Stimulated activated naive CD8-positive, alpha-beta T cell treated with anti-CD3 and anti-CD28 coated beads, Interleukin-15, Interleukin-2, amounts not matched to agents 100 U/mL and 50 U/mL, for 24 hours (primary cell): ENCODE data around the gene PCED1B.
"Not testable (repeated sequence)": the region's sequence is repeated elsewhere in the genome, so short reads cannot be mapped to it uniquely, and the experiment has no call there.

Experiments
- ATAC-seq: fragments of 150-1000 bp; cut with Tn5 transposase; one replicate; pipeline ENCODE4 v1.10.0; 2021
- DNase-seq: peaks from one replicate; pipeline ENCODE4 v3.0.0; 2021

Gene PCED1B

GRCh38 chr12:47164724-47165439 is 85.5 kb downstream of the PCED1B start:
- DNase-seq (no peak), ATAC-seq (no peak)

DNA sequence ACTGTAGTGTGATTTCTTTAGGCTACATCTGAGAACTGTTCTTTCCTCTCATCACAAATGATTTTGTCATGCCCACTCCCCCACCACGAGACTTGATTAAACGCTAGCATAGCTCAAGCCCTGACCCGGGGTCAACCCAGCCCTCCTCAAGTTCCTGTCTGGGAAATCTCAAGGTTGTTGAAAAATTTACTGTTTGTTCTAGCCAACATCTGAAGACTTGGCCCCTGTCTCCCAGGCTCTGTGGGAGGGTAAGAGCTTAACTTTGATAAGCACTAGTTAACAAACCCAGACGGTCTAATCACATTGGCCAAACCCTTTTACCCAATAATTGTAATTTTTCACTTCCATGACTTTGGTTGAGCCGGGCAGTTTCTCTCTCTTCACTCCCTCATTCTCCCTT is 86.5 kb downstream of the PCED1B start:
- DNase-seq (no peak), ATAC-seq (no peak)

- DNase-seq (no peak), ATAC-seq (no peak)
These were observed 86.9 kb downstream of the PCED1B start for GRCh38 chr12:47166365-47166764.

GRCh38 chr12:47170281-47170680 is 90.9 kb downstream of the PCED1B start:
- ATAC-seq, DNase-seq: not testable (repeated sequence)

DNA sequence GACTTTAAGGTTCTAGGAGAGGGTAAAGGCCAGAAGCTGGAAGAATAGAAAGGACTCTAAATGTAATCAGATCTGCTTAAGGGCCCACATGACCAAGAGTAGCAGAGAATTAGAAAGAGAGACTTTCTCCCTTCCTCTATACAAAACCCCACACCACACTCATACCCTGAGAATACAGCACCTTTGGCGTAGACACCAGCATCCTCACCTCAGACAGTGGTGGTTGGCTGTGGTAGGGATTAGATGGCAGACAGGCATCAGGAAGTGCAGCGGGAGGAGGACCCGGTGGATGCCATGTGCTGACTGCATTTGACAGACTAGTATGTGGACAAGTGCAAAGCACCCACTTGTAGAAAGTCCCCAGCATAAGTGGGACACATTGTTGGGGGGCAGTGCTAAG is 98.6 kb downstream of the PCED1B start:
- no peak for ATAC-seq

DNA sequence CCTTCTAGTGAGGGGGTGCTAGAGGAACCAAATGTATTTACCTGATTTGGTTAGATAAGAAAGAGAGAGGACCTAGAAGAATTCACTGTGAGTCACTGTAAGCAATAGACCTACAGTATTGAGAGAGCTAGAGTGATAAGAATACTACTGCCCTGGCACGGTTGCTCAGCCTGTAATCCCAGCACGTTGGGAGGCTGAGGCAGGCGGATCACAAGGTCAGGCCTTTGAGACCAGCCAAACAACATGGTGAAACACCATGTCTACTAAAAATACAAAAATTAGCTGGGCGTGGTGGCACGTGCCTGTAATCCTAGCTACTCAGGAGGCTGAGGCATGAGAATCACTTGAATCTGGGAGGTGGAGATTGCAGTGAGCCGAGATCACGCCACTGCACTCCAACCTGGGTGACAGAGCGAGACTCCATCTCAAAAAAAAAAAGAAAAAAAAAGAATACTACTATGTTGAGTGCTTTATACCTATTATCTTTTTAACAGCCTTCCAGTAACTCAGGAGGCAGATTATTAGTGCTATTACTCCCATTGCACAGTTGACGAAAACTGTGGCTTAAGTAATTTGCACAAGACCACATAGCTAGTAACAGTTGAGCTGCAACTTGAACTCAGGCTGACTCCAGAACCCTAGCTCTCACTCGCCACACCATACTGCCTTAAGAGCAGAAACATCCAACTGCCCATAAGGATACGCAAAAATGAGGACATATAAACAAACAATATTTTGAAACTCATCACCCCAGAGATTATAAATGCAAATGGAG is 102.9 kb downstream of the PCED1B start:
- not testable (repeated sequence) for DNase-seq
- ATAC-seq = peak; percentile 49

More for the DNA sequence above, 98.6 kb downstream of the PCED1B start:
- DNase-seq = no peak

DNA sequence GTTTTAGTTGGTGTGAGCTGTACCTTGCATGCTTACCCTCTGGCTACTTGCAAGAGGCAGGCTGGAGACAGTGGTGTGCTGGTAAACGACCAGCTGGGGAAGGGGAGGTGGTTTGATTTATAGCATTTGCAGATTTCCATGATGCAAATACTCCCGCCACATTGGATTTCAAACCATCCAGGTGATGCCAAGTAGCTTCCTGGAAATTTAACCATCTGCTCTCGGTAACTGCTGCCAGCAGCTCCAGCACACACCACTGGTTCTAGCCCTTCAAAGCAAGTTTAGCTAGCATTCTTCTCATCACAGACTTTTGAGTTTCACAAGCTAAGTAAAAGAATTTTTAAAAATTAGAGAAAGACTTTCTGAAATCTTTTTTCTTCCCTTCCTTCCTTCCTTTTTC is 104.8 kb downstream of the PCED1B start:
- DNase-seq (no peak), ATAC-seq (no peak)

- ATAC-seq = no peak
- no peak for DNase-seq
These were observed 105.4 kb downstream of the PCED1B start for GRCh38 chr12:47184813-47185212.

DNA sequence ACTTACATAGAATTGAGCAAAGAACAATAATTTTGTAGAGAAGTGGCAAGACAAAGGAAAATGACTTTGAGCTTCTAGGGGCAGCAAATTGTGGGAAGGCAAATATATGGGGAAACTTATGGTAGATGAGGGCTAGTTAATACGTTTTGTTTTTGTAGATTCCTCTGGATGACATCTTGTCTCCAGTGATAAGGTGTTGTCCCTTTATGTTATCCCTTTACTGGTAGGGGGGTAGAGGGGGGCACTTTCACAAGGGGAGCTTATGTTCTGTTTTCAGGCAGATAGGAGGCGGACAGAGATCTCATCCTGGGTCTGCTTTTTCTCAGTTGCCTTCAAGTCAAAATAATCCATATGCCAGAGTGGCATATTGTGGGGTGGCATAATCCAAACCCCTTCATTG is 106.8 kb downstream of the PCED1B start:
- ATAC-seq (no peak), DNase-seq (no peak)

- ATAC-seq = no peak
- DNase-seq = no peak
These were observed 109.4 kb downstream of the PCED1B start for GRCh38 chr12:47188576-47189441.

DNA sequence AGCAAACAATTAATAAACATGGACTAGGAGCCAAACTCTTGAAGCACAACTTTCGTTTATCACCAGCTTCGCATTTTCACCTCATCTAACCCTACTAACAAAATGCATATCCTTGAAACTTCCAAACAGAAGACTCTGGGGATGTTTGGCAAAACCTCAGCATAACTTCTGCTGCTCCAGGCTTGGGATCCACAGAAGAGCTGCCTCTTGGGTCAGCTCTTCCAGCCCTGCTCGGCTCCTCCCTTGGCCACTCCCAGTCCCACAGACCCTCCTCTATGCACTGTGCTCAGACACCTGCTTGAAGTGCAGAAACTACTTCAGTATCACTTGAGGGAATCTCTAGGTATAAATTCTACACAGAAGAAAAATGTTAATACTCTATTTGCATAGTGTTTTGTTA is 110.3 kb downstream of the PCED1B start:
- ATAC-seq (no peak), DNase-seq (no peak)

GRCh38 chr12:47190271-47190750 is 110.9 kb downstream of the PCED1B start:
- DNase-seq (peak; percentile 34), ATAC-seq (peak; percentile 83)

GRCh38 chr12:47190905-47191304 is 111.5 kb downstream of the PCED1B start:
- DNase-seq = no peak
- peak; percentile 12 for ATAC-seq

- ATAC-seq = no peak
- DNase-seq = no peak
These were observed 112.6 kb downstream of the PCED1B start for GRCh38 chr12:47192051-47192450.

GRCh38 chr12:47193066-47193465 is 113.6 kb downstream of the PCED1B start:
- DNase-seq = peak; percentile 28
- ATAC-seq = no peak

DNA sequence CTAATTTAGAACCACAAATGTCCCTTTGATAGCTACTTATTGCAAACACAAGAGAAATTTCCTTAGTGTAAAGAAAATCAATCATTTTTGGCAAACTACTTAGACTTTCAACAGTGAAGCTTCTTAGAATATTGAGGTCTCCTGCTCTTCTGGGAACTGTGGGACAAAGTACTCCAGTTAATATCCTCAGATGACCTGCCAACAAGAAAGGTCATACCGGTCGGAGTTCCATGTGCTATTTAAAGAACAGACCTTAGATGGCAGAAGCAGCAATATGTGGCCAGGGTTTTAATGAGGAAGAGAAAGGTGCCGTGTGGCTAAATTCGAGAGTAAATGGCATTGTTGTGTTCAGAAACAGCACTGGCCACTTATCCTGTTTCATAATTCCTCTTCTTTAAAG is 115.1 kb downstream of the PCED1B start:
- DNase-seq (no peak), ATAC-seq (no peak)

- no peak for ATAC-seq
- no peak for DNase-seq
These were observed 121.0 kb downstream of the PCED1B start for GRCh38 chr12:47200446-47200845.

DNA sequence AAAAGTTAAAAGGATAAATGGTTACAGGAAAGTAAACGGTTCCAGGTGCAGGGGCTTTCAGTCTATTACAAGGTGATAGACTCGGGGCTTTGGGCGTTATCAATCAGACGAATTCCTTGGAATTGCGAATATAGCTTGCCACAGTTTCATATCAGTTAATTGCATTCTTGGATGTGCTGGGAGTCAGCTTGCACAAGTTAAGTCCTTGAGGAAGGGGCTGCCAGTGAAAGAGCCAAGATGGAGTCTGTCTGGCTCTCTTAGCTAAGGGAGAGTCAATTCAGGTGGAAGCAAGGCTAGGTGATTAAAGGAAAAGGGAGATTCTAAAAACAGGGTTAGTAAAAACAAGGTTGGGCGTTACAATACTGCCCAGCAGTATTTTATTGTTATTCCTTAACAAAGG is 121.8 kb downstream of the PCED1B start:
- ATAC-seq = not testable (repeated sequence)

DNA sequence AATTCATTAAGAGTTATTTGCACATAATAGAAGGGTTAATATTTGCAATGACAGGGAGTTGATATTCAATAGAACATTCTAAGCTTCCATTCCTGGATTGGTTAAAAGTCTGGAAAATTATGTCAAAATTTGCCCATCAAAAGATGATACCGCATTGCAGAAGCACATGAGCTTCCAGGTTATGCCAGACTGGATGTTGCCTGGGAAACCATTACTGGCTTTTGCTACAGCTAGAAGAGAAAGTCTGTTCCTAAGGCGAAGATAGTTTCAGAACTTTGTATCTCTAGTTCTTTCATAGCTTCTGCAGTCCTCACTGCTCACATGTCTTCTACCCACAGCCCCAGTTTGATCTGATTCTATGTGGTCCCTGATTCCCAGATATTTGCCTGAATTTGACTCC is 122.8 kb downstream of the PCED1B start:
- DNase-seq = no peak
- no peak for ATAC-seq

More for the DNA sequence above, 121.8 kb downstream of the PCED1B start:
- not testable (repeated sequence) for DNase-seq

GRCh38 chr12:47205532-47206449 is 126.4 kb downstream of the PCED1B start:
- ATAC-seq = no peak
- no peak for DNase-seq
